Hippocampal formation (tissue), 2 donors: Measurements from ENCODE around the gene STEAP1B.
"Not testable (repeated sequence)": the region's sequence is repeated elsewhere in the genome, so short reads cannot be mapped to it uniquely, and the experiment has no call there.

Source experiments
- DNase-seq, 2 donors: peaks; one replicate each; lab custom pipeline; 2025; lab: John Stamatoyannopoulos, UW

The STEAP1B gene

DNA sequence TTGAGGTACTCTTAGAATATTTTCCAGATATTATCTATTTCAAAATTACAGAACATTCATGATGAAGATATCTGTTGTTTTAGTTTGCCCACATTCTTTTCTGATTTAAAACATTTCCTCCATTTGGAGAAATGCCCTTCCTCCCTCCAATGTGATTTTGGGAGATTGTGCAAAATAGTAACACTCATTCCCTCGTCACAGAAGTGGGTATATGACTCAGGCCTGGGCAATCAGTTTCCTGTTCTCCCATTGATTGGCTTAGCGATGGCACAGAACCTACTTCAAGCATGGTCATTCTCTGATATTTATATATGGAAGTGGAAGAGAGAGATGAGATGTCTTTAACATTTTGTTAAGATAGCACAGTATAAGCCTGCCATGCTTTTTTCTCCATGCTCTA lies 3.1 kb downstream of the STEAP1B start:
- not testable (repeated sequence) for DNase-seq

DNA sequence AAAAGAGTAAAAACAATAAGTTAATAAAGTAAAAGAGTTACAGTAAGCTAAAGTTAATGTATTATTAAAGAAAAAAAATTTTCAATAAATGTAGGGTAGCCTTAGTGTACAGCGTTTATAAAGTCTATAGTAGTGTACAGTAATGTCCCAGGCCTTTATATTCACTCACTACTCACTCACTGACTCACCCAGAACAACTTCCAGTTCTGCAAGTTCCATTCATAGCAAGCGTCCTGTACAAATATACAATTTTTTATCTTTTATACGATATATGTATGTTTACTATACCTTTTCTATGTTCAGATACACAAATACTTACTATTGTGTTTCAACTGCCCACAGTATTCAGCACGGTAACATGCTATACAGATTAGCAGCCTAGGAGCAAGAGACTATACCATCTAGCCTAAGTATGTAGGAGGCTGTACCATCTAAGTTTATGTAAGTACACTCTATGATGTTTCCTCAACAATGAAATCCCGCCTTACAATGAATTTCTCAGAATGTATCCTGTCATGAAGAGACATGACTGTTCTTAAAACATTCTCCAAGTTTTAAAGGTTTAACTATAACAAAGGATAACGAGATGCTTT lies 3.6 kb downstream of the STEAP1B start:
- DNase-seq: not testable (repeated sequence)

DNA sequence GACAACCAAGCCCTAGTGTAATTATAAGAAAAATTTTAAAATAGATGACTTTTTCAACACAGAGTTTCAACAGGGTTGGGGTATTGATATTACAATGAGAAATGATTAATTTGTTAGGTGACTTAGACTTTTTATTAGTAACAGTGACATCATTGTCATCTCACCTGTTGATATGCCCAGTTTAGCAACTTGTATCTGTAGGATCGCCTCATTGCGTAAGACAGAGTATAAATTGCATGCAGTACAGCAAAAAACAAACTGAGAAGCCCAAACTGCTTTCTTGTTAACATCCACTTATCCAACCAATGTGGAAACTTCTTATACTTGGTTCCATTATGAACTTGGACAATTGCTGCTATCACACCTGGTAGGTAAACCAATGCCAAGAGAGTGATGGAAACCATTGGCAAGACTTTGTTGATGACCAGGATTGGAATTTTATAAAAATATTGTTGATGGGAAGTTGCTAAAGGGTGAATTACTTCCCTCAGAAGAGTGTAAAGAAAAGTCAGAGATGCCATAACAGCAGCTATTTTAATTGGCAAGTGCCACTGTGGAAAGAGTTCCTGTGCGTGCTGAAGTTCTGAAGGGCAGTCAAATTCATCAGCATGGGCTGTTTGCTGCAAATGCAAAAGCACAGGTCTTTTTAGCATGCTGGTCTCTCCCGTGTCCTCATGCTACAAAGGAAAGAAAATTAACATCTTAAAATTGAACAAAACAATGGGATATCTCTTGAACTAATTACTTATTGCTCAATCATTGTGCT lies 6.6 kb downstream of the STEAP1B start:
- DNase-seq: not testable (repeated sequence)

DNA sequence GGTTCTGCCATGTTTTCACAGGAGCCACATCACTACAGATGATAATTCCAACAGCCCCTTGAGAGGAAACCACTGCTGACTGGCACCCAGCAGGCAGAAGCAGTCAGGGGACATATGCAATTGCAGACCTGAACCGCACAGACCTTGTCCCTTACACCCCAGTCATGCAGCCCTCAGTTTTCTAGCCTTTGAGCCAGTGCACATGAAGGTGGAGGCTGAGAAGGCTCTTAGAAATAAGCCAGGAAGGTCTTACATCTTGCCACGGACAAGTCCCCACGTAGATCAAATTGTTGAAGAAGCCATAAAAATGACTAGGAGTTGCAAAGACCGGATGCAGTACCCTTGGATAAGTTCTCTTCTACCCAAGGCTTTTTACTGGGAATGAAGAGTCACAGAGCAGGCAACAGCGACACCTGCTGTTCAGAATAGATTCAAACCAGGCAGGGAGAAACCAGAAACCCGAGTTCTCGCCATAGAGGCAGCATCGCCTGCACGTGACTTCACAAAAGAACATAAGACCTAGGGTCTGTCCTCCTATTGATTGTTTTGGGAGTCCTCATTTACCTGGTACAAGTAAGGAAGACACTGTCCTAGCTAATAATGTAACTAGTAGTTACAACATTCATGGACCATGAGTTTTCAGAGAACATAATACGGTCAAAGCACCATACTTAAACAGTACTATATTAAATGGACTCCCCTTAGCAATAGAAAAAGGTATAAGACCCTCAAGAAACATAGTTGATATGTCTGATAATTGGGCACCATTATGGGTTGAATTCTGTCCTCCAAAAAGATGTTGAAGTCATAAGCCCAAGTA lies 11.1 kb downstream of the STEAP1B start:
- peak; percentile 76 to 77 for DNase-seq

DNA sequence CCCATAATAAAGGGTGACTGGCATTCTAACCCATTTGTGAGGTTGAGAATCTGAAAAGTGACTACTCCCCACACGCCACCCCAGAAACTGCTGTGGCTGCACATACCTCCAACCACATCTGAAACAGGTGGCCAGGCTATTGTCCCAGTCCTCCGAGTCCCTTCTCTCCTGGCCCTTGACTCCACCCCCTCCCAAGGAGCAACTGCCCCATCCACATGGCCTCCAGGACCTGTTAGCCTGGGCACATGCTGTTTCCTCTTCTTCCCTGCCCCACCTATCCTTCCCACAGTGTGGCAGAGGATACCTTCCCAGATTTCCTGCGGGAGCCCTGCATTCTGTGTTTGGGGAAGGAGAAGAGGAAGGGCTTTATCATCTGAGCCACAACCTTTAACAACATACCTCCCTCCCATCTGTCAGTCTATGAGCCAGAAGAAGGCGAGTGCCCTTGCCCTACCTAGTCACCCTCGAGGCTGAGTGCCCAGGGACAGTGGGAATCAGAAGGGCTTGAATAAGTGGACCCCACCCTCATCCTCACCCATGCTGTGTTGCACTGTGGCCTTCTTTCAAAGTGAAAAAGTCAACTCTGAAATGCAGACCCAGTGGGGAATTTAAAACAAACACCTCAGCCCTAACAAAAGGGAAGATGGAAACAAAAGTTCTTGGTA lies 11.9 kb downstream of the STEAP1B start:
- no peak for DNase-seq

DNA sequence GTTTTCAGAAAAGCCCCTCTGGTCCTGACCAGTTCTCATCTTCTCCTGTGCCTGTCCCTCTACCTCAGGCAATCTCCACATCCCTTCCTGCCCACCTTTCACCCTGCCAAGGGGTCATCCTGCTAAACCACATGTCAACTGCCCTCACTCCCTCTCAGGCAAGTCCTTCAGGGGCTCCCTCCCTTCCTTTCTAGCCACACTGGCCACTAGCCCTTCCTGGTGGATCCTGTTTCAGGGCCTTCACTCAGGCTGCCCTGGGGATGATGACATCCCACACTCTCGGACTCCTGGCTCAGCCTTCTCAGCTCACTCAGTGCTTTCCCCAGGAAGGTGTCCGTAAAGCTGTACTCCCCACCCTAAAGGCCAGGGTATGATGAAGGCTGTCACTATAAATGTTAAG lies 13.4 kb downstream of the STEAP1B start:
- no peak for DNase-seq

DNA sequence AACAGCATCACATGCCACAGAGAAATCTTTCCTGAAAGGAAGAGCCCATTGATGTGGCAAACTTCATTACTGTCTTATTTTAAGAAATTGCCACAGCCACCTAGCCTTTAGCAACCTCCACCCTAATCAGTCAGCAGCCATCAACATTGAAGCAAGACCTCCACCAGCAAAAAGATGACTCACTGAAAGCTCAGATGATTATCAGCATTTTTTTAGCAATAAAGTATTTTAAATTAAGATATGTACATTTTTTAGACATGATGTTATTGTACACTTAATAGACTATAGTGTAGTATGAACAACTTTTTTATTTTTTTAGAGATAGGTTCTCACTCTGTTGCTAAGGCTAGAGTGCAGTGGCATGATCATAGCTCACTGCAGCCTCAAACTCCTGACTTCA lies 14.8 kb downstream of the STEAP1B start:
- DNase-seq: no peak

DNA sequence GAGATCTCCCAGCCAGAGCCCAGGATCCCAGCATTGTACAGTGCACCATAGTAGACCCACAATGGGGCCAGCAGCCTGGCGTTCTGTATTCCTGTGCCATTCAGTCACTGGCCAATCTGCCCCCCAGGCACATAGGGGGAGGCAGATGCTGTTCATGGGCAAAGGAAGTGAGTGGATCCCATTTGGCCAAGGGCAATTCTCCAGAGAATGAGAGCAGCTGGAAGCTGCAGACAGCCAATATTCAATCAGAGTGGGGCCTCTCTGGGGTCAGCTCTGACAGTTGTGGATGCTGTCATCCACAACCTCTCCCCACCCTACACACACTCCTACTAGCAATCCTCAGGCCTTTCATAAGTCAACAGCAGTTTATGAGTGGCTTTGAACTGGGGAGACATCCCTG lies 17.5 kb downstream of the STEAP1B start:
- DNase-seq: no peak

DNA sequence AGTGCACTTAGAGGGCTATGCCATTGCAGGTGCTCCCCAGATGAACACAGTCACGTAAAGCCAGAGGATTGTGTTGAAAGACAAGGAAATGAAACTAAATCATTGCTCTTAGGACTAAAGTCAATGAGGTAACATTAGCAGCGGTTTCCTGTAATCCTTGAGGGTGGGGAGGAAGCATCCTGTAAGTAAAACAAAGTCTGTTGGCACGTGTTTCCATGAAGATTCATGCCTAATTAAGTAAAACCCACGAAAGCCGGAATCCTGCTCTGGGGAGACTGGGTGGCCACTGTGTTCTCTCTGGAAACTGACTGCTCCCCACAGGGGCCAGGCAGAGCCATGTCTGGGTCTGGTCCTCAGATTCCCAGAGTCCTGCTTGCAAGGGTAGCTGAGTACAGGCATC lies 18.3 kb downstream of the STEAP1B start:
- no peak for DNase-seq

DNA sequence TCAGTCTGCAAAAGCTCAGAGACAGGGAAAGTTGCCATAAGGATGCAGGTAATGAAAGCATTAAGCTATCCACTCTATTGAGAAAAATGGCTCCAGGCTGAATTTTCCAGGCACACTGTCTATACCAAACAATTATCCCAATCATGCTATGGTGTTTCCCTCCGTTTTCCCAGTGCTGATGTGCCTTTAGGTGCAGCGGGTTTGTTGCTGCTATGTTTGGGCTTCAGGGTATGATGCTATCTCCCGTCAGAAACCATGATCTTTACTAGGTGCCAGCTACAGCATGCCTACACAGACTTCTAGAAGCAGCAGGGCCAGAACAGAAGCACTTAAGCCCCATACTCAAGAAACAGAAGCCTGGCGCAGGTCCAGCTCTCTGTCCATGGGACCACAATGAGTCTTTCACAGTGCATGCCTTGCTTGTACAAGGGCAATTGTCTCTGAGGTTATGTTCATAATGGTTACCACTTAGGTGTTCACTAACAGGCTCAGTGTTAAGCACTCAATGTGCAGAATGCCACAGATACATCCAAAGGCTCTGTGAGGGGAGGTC lies 19.4 kb downstream of the STEAP1B start:
- DNase-seq: no peak

DNA sequence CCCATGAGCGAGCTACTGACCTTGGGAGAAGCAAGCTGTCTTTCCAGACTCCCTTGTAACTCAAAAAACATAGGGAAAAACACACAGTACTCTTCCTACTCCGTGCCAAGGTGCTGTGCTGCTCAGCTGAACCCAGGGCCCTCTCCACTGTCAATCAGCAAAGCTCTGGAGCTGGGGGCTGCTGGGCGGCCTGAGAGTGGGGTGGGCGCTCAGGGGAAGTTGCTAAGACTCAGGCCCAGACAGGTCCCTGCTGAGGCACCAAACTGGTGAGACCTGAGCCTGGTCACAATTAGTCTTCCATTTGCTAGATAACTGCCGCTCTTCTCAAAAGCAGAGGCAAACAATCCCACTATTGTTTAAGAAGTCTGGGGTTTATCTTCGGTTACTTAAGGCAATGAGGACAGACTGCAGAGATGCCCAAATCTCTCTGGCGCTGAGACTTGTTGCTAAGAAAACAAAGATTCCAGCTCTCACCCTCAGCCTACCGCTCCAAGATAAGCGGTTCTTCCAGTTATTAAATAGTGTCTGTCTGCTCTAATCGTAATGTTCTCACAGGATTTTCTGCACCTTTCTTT lies 22.0 kb downstream of the STEAP1B start:
- DNase-seq: no peak

DNA sequence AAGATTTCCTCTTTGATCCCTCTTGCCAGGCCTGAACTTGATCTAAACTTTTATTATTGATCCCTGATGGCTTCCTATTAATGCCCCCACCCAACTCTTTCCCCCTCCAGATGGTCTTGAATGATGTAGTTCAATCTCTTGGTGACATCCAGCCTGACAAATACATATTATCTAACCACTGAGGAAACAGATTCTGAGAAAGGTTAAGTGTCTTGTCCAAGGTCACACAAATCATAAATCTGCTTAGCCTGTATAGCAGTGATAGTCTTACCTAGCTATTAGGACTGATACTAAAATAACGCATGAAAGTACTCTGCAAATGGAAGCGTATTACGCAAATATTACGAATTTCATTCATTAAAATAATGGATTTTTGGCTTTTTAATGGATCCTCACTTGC lies 22.7 kb downstream of the STEAP1B start:
- no peak for DNase-seq

DNA sequence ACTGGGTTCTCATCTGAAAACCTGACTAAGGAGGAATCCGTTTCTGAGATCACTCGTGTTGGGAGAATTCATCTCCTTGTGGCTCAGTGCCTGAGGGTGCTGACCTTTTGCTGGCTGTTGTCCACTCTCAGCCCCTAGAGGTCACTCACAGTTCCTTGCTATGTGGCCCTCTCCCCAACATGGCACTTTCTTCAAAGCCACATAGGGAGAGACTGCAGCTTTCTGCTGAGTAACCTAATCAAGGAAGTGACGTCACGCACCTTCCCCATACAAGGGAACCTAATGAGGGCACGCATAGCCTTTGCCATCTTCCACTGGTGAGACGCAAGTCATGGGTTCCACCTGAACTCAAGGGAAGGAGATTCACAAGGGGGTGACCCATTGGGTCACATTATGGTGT lies 23.2 kb downstream of the STEAP1B start:
- no peak for DNase-seq

DNA sequence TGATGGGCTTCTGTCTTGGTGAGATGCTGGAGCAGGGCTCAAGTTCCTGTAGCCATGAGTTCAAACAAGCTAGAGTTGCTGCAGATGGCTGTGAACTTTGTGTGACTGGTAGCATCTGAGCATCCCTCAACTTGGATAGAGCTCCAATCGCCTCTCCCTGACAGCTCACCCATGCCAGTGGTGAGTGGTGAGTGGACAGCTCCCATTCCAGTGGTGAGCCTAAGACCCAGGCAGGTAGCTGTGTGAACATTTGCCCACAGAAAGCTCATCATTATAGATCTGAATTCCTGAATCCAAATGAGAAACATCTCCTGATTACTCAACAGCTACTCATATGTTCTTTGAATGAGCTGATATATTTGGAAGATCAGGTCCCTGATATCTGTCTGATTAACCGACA lies 25.3 kb downstream of the STEAP1B start:
- DNase-seq: no peak

DNA sequence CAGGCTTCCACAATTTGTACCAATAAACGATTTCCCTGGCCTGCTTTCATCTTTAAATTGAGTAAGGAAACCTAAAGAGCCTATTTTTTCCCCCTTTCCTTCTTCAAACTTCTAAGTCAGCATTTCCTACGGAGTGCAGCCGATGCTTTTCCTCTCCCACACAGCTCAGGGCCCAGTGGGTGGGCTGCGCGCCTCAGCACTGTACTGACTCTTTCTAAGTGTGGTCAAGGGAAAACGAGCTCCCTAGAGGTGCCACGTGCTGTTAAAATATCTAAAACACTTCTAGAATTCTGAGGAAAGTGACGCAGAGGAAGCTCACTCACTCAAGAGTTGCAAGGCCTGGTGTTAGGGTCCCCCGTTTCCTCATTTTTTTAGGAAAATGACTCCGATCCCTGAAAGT lies 29.0 kb downstream of the STEAP1B start:
- no peak for DNase-seq

DNA sequence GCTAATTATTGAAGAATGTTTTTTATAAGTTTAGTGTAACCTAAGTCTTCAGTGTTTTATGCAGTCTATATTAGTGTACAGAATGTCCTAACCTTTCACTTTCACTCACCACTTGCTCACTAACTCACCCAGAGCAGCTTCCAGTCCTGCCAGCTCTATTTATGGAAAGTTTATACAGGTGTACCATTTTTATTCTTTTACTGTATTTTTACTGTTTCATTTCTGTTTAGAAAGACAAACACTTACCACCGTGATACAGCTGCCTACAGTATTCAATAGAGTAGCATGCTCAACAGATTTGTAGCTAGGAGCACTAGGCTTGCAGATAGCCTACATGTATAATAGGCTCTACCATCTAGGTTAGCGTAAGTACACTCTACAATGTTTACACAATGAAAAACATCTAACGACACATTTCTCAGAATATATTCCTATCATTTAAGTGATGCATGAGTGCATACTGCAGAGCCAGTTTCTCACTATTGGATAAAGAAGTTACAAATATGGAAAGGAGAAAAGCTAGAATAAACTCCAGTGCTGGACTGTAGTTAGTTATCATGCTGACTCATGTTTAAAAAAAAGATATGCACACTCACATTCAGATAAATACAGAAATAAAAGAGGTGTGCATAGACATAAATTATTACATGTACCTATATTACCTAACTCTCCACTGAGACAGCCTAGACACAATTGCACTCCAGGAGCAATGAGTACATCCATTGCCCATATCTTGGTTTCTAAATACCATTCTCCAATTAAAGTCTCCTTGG lies 30.4 kb downstream of the STEAP1B start:
- no peak for DNase-seq

DNA sequence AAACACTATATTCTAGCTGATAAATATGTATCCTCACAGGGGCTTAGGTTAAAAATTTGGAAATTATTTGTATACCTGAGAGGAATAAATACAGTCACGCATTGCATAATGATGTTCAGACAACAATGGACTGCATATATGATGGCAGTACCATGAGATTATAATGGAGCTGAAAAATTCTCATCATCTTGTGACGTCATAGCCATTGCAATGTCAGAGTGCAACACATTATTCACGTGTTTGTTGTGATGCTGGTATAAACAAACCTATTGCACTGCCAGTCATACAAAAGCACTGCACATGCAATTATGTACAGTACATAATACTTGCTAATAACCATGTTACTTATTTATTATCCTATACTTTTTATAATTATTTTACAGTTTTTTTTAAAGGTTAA lies 31.4 kb downstream of the STEAP1B start:
- DNase-seq: no peak

DNA sequence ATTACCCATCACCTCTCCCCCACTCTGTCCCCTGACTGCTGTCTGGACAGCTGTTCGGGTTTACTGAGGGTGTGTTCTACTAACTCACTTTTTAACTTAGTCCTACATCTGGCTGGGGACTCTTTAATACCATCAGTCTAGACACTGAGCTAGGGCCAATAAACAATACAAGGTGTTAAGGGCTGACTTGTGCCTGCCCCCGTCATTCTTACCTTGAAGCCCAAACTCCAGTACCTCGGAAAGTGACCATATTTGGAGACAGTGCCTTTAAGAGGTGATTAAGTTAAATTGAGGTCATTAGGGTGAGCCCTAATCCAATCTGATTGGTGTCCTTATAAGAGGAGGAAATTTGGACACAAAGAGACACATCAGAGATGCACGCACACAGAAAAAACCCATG lies 35.7 kb downstream of the STEAP1B start:
- no peak for DNase-seq

DNA sequence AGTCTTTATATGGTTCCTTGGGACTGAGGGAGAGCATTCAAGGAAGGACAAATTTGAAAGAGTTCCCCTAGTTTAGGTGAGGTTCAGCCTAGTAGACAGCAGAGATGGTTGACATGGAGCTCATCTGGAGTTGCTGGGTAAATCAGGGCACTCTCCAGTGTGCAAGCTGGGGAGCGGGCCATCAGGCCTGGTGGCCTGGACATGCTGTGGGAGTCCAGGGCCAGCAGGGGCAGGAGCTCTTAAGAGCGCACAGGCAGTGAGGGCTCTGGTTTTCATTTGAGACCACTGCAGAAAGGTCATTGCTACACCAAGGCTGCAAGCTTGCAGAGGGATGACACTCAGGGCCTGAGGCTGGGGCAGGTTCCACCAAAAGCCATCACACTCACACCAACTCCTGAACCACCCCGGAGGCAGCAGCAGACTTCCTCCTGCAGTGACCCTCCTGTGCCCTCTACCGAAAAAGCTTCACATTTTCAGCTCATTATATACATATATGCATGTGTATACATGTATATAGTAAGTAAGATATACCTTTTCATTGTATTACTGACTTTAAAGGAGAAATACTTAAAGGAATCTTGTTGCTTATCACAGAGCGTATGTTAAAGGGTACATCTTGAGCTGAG lies 39.5 kb downstream of the STEAP1B start:
- no peak for DNase-seq

DNA sequence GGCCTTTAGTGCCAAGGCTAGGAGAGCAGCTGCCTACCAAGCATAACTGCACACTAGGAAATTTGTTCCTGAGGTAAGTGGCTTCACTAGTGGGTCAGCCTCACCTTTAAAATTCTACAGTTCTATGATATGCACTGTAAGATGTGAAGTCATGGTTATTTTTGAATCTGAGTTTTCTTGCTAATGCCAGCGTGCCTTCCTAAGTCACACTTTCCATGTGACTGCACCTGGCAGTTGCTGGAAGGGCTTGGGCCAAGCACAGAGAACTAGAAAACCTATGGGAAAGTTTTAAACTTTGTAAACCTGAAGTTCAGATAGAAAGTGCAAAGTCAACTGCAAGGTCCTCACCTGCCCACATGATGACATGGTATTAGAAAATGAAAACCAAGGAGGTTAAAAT lies 42.5 kb downstream of the STEAP1B start:
- no peak for DNase-seq

DNA sequence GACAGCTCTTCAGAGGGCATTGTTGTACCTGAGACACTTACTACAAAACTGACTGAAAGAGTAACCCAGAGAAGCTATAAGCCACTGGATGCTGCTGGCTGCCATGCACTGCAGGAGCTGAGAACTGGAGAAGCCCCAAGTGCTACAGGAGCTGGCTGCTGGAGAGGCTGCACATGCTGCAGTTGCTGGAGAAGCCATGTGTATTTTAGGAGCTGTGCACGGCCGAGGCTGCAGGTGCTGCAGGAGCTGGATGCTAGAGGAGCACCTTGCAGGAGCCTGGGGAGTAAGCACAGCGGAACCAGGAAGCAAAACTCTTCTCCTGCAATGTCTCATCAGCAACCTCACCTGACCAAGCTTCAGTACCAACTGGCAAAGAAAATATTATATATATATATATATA lies 45.5 kb downstream of the STEAP1B start:
- DNase-seq: no peak
